ENCODE data around the gene TAAR6. TPM values are rescaled to one million over a fixed set of nuclear protein-coding genes. Genes with fewer than 3 reads are reported as not detected.
"Not testable (repeated sequence)": the region's sequence is repeated elsewhere in the genome, so short reads cannot be mapped to it uniquely, and the experiment has no call there.

The TAAR6 gene
- total RNA-seq, 1 donor from 2014 or later: not detected

- DNase-seq (ENCODE audit: low read depth in 2 of 2): no peak
Observed at GRCh38 chr6:132589454-132589853, 19.3 kb downstream of the TAAR6 start, which contains the start of gene TAAR5. TSS of gene TAAR5 (minus strand) at chr6:132589741. CDS start at chr6:132589686, 55 bp downstream.

DNA sequence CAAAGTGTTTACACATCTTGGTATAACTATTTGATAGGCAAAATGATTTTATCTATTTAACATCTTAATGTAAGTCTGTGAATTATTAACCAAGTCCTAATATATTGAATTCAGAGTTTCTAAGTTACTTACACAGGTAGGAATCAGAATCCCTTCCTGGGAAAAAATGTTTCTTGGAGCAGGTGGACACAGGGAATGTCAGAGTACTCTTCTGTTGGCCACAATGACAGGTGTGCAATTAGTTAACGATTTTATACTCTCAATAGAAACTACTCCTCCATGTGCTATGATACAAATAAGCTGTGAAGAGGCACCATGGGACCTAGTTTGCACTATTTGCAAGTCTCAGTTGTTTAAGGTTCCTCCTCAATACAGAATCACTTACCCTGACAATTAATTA is 20.2 kb downstream of the TAAR6 start:
- no peak for DNase-seq (ENCODE audit: low read depth in 2 of 2)

DNA sequence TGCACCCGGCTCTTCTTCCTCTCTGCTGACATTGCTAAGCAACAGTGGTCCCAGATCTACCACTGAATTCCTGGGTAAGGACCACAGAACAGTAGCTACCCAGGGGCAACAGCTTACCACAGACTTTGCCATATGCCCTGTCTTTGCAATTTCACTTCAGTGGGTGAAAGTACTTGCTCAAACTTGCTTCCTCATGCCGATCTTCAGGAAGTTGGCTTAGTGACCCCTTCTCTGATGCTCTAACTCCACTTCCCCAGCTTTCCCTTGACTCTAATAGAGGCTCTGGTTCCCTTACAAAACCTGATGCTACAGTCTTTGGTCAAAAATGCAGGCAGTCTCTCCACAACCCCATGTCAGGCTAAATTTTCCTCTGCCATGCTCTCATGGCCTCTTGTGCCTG is 22.7 kb downstream of the TAAR6 start:
- no peak for DNase-seq (ENCODE audit: low read depth in 2 of 2)

DNA sequence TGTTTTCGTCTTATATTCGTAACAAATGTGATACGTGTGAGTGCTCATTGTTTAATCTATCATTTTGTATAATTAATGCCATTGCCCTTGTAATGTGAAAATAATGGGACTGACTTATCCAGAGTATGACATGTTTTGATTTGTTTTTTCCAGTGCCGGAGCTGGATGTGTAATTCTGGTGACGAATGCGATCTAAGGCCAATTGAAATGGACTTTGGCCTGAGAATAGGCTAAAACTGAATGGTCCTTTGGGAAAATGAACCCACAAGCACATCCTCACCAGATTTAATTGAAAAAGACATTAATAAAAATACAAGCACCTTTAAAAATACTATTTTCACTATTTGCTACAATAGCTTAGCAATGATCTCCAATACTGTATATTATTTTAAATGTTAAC is 26.1 kb downstream of the TAAR6 start:
- DNase-seq (ENCODE audit: low read depth in 2 of 2): no peak

- no peak for DNase-seq (ENCODE audit: low read depth in 2 of 2)
Observed at GRCh38 chr6:132598473-132598872, 28.4 kb downstream of the TAAR6 start.

DNA sequence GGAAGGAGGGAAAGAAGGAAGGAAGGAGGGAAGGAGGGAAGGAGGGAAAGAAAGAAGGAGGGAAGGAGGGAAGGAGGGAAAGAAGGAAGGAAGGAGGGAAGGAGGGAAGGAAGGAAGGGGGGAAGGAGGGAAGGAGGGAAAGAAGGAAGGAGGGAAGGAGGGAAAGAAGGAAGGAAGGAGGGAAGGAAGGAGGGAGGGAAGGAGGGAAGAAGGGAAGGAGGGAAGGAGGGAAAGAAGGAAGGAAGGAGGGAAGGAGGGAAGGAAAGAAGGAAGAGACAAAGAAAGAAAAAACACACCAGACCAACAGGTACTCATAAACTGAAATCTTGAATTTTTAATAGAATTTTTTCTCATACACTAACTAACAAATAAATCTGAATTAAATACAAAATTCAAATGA is 30.8 kb downstream of the TAAR6 start:
- DNase-seq (ENCODE audit: low read depth in 2 of 2): not testable (repeated sequence)

- no peak for DNase-seq (ENCODE audit: low read depth in 2 of 2)
Observed at GRCh38 chr6:132604635-132605152, 34.6 kb downstream of the TAAR6 start.

DNA sequence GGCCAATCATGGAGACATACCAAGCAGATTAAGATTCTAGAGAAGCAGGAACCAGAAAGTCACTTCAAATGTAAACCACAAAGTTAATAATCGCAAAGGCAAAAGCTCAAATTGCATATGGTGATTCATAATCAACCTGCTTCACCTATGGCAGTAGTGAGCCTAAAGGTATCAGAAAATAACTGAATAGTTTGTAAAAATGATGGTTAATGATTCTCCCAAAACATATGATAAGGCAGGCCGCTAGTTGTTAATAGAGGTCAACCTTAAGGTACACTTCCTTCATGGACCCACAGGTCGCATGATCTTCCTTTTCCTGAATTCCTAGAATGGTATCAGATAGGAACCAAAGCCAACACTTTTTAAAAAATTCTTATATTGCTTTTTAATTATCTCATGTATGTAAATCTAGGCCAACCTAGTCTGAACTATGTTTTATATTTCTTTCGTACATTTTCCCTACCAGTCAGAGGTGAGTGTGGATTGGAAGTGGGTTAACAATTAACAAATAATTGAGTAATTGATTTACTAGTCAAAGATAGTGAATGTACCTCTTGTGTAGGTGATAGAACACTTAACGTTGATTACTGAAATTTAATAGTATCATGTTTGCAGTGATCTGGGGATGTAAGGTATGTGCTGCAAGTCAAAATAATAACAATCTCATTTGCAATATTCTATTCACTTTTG is 37.6 kb downstream of the TAAR6 start:
- no peak for DNase-seq (ENCODE audit: low read depth in 2 of 2)

DNA sequence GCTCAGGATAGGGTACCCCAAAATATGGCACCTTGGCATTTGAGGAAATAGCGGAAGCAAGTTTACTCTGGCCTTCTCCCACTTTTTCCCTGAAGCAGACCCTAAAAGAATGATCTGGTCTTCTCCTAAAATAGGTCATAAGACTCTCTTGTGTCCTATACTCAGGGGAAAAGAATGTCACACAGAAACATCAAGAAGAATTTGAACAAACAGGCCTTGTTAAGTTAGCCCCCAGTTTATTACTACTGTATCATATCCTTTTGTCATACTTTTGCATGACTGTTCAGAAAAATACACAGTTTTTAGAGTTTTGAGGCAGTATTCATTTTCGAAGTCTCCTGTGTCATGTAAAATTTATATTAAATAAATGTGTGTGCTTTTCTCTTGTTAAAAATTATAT is 41.5 kb downstream of the TAAR6 start:
- DNase-seq (ENCODE audit: low read depth in 2 of 2): no peak

DNA sequence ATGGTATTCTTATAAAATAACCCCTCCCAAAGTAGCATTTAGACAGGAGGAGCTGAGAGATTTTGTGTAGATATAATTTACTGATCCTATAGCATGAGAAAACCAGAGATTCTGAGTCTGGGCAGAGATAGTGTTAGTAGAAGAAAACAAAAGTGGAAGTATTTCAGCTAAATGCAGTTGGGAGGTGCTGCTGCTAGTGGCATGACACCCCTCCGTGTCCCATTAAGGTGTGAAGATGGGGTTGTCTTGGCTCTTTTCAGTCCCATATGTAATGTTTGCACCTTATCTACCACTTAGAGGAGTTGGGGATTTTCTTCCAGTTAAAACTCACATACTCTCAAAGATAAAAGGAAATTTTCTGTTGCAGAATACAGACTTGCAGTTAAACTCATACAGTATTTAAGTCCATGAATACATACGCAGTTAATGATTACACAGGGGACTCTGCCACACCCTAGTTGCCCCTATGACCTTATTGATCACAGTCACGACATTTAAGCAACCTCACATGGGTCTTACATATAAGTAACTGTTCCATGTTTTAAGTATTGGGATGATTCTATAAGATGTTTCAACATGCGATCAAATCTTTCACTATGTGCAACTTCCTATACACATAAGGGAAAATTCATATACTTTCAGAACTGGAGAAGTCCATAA is 42.5 kb downstream of the TAAR6 start:
- DNase-seq (ENCODE audit: low read depth in 2 of 2): no peak

DNA sequence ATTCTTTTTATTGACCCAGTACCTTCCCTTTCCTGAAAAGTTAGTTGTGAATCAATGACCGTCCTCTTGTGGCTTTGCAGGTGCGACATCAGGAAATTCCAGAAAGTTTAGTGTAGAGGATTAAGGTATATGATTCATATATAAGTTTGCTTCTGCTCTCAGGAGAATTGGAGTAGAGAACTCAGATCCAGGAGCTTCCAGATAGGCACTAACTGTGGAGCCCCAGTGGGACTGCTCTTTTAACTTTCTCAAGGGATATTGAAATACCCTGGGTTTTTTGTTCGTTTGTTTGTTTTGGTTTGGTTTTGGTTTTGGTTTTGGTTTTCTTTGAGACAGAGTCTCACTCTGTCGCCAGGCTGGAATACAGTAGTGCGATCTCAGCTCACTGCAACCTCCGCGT is 44.4 kb downstream of the TAAR6 start:
- DNase-seq (ENCODE audit: low read depth in 2 of 2): no peak

DNA sequence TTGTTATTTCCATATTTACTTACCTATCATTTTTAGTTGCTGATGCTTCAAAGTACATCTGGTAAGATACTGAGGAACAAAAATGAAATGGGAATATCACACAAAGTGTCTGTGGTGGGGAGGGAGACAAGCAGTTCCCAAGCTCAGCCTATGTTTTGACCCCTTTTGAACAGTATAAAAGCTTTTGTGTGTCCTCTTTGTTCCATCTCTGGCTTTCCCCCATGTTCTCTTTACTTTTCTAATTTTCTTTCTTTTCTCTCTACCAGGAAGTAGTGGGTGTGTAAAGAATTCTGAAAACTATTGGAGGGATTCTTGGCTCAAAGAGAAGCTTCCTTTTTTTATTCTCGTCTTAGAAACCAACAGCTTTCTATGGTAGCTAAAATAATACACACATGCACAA is 46.6 kb downstream of the TAAR6 start:
- DNase-seq (ENCODE audit: low read depth in 2 of 2): no peak

Other genes starting within 250 kb of the TAAR6 start
- gene MOXD1, start 168.8 kb upstream of the TAAR6 start, total RNA-seq: under 0.01 and 0.22 TPM in 2 replicates
- 19.8 and 52.0 TPM in 2 replicates for gene STX7, start 57.2 kb upstream of the TAAR6 start, total RNA-seq
- not detected in 2 replicates for gene TAAR9, start 32.0 kb upstream of the TAAR6 start, total RNA-seq
- not detected in 2 replicates for gene TAAR8, start 17.6 kb upstream of the TAAR6 start, total RNA-seq
- not detected in 2 replicates for gene TAAR5, start 19.4 kb downstream of the TAAR6 start, total RNA-seq
- gene TAAR2, start 54.0 kb downstream of the TAAR6 start, total RNA-seq: not detected in 2 replicates
- not detected in 2 replicates for gene TAAR1, start 88.9 kb downstream of the TAAR6 start, total RNA-seq
- under 0.01 TPM in 1 of 2 replicates, not detected in the other for gene VNN1, start 143.7 kb downstream of the TAAR6 start, total RNA-seq
- not detected in 2 replicates for gene VNN2, start 187.6 kb downstream of the TAAR6 start, total RNA-seq
- gene SLC18B1, start 228.3 kb downstream of the TAAR6 start, total RNA-seq: 5.4 and 7.8 TPM in 2 replicates
- 1,609 and 1,971 TPM in 2 replicates for gene RPS12, start 244.2 kb downstream of the TAAR6 start, total RNA-seq

All from lung microvascular endothelial cell (primary cell).